Forelimb muscle (tissue), 1 donor: Measurements from ENCODE around the gene PAX4. TPM values are rescaled to one million over a fixed set of nuclear protein-coding genes. Genes with fewer than 3 reads are reported as not detected.

Experiments
- DNase-seq: peaks from one replicate; pipeline ENCODE4 v3.0.0-alpha.2; 2013; ENCODE audit warnings: low read depth
- polyA plus RNA-seq: library from polyadenylated mRNA; unstranded; fragments of 120-200 nt; gene quantifications from one replicate; pipeline ENCODE4 v1.2.1, GENCODE V29; 2013; ENCODE audit not compliant: insufficient read length

PAX4 gene
- polyA plus RNA-seq, 1 donor: not detected

DNA sequence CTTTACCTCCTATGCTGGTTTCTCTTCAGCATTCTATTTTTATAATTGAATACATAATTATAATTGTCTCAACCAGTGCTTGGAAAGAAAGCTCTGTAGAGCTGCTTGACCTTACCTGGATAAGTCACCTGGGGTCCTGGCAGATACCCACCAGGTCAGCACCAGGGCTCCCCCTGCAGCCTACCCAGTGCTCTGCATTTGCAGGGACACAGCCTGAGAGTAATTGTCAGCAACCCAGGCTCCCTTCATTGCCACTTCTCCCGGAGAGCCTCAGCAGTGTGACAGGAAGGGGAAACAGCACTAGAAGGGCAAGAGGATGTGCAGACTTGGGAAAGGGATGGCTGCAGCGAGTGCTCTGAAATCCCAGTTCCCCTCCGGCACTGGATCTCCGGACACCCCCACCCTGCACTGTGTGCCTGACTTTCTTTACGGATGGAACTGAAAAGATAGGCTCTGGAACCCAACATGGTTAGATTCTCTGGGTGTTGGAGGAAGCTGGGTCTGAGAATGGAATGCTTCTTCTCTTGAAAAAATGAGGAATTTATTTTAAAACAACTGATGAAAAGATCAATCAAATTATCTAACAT, 11.4 kb upstream of the PAX4 start:
- DNase-seq: no peak

GRCh38 chr7:127628445-127628844, 10.5 kb upstream of the PAX4 start:
- no peak for DNase-seq

DNA sequence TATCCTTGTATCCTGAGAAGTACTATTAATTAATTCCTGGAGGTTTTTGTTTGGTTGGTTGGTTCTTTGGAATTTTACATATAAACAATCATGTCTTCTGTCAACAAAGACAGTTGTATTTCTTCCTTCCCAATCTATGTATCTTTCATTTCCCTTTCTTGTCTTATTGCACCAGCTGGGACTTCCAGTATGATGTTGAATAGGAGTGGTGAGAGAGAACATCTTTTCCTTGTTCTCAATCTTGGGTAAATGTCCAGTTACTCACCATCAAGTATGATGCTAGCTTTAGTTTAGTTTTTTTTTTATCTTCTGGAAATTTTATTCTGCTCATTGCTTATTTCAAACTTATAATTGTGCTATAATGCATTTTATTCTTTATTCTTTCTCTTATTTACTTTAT, 7.4 kb upstream of the PAX4 start:
- DNase-seq: no peak

- DNase-seq: no peak
Measured at GRCh38 chr7:127620406-127621233, 2.7 kb upstream of the PAX4 start.

DNA sequence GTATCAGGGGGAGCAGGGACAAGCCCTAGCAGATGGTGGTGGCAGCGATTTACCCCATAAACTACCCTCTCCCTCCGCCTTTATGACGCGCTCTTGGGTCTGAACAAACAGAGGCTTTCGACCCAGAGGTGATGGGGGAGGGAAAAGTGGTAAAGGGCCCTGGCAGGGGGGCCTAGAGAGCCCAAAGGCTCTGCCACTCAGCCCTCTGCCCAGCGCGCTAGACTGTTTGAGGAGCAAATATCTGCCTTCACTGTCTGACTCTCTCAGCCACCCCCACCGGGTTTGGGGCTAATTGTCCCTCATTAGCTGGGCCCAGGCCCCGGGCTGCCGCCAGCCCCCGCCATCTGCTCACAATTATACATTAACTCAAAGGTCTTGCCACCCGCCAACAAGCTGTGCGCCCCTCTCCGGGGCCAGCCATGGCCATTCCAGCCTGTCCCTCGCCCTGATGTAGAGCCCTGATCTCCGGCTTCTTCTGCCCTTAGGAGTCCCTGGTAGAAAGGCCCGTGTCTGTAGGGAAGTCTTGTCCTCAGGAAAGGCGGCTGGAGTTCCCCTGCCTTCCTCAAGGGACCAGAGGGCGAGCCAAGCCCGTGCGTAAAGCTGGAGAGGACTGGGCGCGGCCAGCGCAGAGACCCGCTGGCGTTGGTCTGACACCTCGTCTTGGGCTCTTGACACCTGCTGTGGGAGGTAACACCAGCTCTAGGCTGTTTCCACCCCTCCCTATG, 1.9 kb upstream of the PAX4 start:
- no peak for DNase-seq

DNA sequence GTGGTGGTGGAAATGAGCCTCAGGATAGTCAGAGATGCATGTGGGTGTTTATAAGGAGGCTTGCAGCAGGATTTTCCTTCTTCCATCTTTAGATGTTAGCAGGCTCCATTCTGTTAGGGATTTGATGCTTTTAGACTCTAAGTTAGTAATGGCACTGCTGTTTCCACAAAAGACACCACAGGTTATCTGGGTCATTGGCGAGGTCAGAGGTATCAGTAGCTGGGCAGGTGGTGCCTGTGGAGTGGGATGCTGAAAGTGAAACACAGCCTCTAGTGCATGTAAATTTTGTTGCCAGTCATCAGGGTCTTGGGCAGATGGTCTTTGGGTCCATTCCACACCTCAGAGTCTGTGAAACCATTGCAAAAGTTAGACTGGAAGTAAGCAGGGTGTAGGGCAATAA, 833 bp upstream of the PAX4 start:
- DNase-seq: no peak

- no peak for DNase-seq
Measured at GRCh38 chr7:127616724-127617123, 1.2 kb downstream of the PAX4 start.

GRCh38 chr7:127612263-127612662, 5.7 kb downstream of the PAX4 start:
- no peak for DNase-seq

- DNase-seq: no peak
Measured at GRCh38 chr7:127609297-127609696, 8.6 kb downstream of the PAX4 start.

DNA sequence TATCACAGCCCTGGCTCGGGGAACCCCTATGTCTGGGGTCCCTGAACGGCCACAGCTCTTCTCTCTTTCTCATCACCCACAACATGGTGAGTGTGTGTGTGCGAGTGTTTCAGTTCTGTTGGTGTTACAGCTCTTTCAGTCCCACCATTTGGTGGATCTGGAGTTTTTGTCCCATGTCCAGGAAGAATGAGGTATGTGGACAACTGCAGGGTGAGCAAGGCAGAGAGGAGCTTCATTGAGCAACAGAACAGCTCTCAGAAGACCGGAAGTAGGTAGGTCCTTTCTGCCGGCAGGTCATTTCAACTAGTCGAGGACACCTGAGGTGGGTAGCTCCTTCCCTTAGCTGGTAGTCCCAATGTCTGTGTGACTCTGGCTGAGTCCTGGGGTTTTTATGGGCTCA, 9.5 kb downstream of the PAX4 start:
- DNase-seq: no peak

DNA sequence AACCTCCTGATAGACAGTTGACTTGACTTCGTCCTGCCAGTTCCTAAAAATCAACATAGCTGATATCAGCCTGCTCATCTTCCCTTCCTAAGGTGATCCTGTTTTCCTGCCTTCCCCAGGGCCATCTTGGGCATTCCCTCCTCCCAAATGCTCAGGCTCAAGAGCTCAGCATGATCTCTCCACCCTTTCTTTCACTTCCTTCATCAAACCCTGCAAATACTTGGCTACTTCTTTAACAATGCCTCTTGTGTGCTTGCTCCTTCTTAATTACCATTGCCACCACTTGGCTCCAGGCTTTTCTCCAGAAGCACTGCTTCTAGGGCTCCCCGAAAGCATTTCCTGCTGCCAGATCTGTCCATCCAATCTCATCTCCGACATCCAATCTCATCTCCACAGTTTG, 17.1 kb downstream of the PAX4 start:
- no peak for DNase-seq

GRCh38 chr7:127598318-127598717, 19.6 kb downstream of the PAX4 start:
- DNase-seq: no peak

- no peak for DNase-seq
Measured at GRCh38 chr7:127595737-127596136, 22.2 kb downstream of the PAX4 start.

GRCh38 chr7:127594490-127594889, 23.5 kb downstream of the PAX4 start:
- DNase-seq: no peak

DNA sequence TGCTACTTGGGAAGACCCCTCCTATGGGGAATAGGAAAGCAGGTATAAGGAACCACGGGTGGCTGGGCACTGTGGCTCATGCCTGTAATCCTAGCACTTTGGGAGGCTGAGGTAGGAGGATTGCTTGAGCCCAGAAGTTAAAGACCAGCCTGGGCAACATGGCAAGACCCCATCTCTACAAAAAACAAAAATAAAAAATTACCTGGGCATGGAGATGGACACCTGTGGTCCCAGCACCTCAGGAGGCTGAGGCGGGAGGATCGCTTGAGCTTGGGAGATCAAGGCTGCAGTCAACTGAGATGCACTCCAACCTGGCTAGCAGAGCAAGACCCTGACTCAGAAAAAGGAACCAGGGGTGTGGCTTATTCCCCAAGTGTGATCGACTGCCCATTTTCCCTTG, 25.4 kb downstream of the PAX4 start:
- no peak for DNase-seq

DNA sequence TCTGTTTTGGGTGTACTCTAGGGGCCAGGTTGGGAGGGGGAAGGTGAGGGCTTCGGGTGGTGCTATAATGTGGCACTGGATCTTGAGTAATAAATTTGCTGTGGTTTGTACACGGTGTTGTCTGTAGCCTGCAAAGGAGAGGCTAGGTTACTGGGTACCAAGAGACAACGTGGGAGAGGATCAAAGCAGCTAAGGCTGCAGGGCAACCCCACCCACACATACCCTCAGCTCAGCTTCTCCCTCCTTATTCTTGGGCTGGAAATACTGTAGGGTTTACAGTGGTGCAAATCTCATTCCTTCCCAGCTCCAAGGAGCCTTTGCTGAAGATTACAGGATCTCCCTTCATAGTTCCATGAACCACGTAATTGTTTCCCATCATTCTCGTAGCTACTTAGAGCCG, 26.4 kb downstream of the PAX4 start:
- DNase-seq: no peak

GRCh38 chr7:127591189-127591588, 26.8 kb downstream of the PAX4 start:
- DNase-seq: no peak

DNA sequence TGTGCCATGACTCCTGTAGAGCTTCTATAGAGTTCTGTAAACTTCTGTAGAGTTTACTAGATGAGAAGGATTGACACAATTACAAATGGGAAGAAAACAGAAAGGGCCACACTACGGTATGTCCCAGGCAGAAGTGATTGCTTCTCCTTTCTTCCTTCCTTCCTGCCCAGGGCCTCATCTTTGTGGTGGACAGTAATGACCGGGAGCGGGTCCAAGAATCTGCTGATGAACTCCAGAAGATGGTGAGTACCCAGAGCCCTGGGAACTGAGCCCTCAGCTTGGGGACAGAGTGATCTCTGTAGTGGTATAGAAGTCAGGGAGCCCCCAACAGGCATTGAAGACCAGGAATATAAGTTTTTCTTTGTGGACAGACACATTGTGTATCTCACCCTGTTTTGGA, 28.0 kb downstream of the PAX4 start:
- DNase-seq: no peak

GRCh38 chr7:127588697-127589482, 29.1 kb downstream of the PAX4 start:
- DNase-seq: no peak

GRCh38 chr7:127588019-127588696, 29.8 kb downstream of the PAX4 start, which contains the start of gene ARF5:
TSS of gene ARF5 (plus strand) at chr7:127588411. CDS start at chr7:127588499, 88 bp downstream.
- peak; percentile 49 for DNase-seq

- no peak for DNase-seq
Measured at GRCh38 chr7:127587663-127588018, 30.3 kb downstream of the PAX4 start.
